Activated CD8-positive, alpha-beta memory T cell treated with anti-CD3 and anti-CD28 coated beads, Interleukin-2, amount 10 ng/mL, durations not matched to agents 7 days and 5 days (primary cell): Measurements from ENCODE around the gene ITPA. TPM values are rescaled to one million over a fixed set of nuclear protein-coding genes. Genes with fewer than 3 reads are reported as not detected.
A peak's percentile ranks its signal among the peaks of the same experiment; 100 is the strongest.

ENCODE experiments used
- ATAC-seq: fragments of 150-1000 bp; cut with Tn5 transposase; one replicate; pipeline ENCODE4 v1.10.0; 2021; ENCODE audit warnings: moderate library complexity
- CTCF ChIA-PET: fragments of 350-600 bp; sonication (Branson Sonifier 250); formaldehyde crosslinking; loops from one replicate; lab custom pipeline; 2021; ENCODE audit warnings: antibody characterized with exemption; lab: Charles Lee
- DNase-seq: peaks from one replicate; pipeline ENCODE4 v3.0.0-alpha.2; 2020
- H3K27ac Mint-ChIP-seq: one replicate; pipeline ENCODE4 v1.8.0; 2021; ENCODE audit warnings: mild to moderate bottlenecking, mixed read lengths
- H3K27me3 Mint-ChIP-seq: one replicate; pipeline ENCODE4 v1.8.0; 2021; ENCODE audit warnings: mixed read lengths
- H3K36me3 Mint-ChIP-seq: one replicate; pipeline ENCODE4 v1.8.0; 2021; ENCODE audit warnings: mild to moderate bottlenecking, mixed read lengths
- H3K4me1 Mint-ChIP-seq: one replicate; pipeline ENCODE4 v1.8.0; 2021; ENCODE audit warnings: mixed read lengths
- H3K4me3 Mint-ChIP-seq: one replicate; pipeline ENCODE4 v1.8.0; 2021; ENCODE audit warnings: mild to moderate bottlenecking, moderate library complexity, mixed read lengths
- H3K9me3 Mint-ChIP-seq: one replicate; pipeline ENCODE4 v1.8.0; 2022; ENCODE audit warnings: low read depth, mixed read lengths
- total RNA-seq, 2 experiments: library from RNA; stranded (reverse); gene quantifications; one replicate each; pipeline ENCODE4 v1.2.3, GENCODE V29; 2021

Gene ITPA
- total RNA-seq, 2 experiments from 2014 or later = 51.9 to 71.7 TPM

GRCh38 chr20:3231889-3232588 lies 22.7 kb downstream of the ITPA start:
- DNase-seq (no peak), ATAC-seq (no peak)
- no peak overlapping the region for H3K4me3 Mint-ChIP-seq
- peaks cover 11% of the 10 kb centered on the region for H3K27me3 Mint-ChIP-seq
- H3K9me3 Mint-ChIP-seq = no peaks in the 10 kb centered on the region
- H3K36me3 Mint-ChIP-seq = no peaks in the 10 kb centered on the region
- CTCF ChIA-PET = interaction anchor here (1.0 kb wide), 1 partner anchor 13 kb away, joined by 3 read pairs; no protein-coding TSS in a partner anchor
- no peaks in the 10 kb centered on the region for H3K4me1 Mint-ChIP-seq
- H3K27ac Mint-ChIP-seq = no peak overlapping the region

- Mint-ChIP-seq H3K4me3 (no peak overlapping the region), H3K27me3 (peaks cover 22% of the 10 kb centered on the region), H3K9me3 (no peaks in the 10 kb centered on the region), H3K36me3 (no peaks in the 10 kb centered on the region), H3K4me1 (peaks cover 5% of the 10 kb centered on the region), H3K27ac (no peak overlapping the region)
- no peak for ATAC-seq
- CTCF ChIA-PET = interaction anchor here (1.0 kb wide), 1 partner anchor 14 kb away, joined by 3 read pairs; no protein-coding TSS in a partner anchor
- no peak for DNase-seq
Measured at GRCh38 chr20:3233131-3233990, 24.1 kb downstream of the ITPA start.

DNA sequence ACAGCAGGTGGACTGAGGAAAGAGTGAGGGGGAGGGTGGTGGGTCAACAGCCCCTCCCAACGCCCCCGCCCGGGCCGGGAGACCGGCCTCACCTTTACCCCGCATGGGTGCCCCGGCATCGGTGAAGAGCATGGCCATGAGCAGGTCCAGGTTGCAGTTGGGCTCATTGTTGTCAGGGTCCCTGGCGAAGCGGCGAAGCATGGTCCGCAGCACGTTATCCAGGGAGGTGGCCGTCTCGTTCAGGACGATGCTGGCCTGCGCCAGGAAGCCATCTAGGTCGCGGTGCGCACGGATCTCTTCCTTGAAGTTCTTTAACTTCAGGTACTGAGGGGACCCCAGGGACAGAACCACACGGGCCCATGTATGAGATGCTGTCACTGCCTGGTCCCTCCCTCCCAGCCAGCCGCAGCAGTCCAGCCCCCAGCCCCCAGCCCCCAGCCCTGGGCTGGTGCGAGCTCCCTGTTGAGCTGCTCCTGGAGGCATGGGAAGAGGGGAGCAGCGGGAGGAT lies 24.7 kb downstream of the ITPA start:
- CTCF ChIA-PET = no interaction called here
- ATAC-seq (no peak), DNase-seq (no peak)
- H3K27ac Mint-ChIP-seq = no peak overlapping the region
- H3K27me3 Mint-ChIP-seq = peaks cover 22% of the 10 kb centered on the region
- peaks cover 5% of the 10 kb centered on the region for H3K4me1 Mint-ChIP-seq
- H3K4me3 Mint-ChIP-seq = no peak overlapping the region
- no peaks in the 10 kb centered on the region for H3K36me3 Mint-ChIP-seq
- H3K9me3 Mint-ChIP-seq = no peaks in the 10 kb centered on the region

DNA sequence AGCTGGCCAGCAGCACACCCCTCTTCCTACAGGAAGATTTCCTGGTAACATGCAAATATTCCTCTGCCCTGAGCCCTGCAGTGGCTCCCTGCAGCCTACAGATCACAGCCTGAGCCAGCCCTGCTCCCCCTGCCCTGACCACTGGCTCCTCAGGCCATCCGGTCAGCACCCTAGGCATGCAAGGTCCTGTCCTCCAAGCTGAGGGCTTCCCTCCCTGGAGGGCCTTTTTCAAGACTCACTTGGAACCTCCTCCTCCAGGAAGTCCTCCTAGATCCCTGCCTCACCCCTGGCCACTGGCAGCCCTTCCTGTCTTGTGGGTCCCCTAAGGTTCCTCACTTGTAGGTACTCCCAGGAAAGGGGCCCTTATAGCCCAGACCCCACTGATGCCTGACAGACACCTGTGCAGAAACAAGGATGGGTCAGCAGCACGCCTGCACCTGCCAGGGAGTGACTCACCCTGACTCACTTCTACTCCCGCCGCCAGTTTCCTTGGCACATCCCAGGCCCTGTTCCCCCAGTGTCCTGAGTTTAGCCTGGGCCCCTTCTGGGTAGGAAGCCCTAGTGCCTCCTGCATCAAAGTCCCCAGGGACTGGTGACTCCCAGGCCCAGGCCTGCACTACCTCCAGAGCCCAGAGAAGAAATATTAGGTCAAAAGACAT lies 26.5 kb downstream of the ITPA start:
- CTCF ChIA-PET = interaction anchor here (1.0 kb wide), 1 partner anchor 12 kb away, joined by 3 read pairs; no protein-coding TSS in a partner anchor
- H3K36me3 Mint-ChIP-seq = peaks cover 2% of the 10 kb centered on the region

DNA sequence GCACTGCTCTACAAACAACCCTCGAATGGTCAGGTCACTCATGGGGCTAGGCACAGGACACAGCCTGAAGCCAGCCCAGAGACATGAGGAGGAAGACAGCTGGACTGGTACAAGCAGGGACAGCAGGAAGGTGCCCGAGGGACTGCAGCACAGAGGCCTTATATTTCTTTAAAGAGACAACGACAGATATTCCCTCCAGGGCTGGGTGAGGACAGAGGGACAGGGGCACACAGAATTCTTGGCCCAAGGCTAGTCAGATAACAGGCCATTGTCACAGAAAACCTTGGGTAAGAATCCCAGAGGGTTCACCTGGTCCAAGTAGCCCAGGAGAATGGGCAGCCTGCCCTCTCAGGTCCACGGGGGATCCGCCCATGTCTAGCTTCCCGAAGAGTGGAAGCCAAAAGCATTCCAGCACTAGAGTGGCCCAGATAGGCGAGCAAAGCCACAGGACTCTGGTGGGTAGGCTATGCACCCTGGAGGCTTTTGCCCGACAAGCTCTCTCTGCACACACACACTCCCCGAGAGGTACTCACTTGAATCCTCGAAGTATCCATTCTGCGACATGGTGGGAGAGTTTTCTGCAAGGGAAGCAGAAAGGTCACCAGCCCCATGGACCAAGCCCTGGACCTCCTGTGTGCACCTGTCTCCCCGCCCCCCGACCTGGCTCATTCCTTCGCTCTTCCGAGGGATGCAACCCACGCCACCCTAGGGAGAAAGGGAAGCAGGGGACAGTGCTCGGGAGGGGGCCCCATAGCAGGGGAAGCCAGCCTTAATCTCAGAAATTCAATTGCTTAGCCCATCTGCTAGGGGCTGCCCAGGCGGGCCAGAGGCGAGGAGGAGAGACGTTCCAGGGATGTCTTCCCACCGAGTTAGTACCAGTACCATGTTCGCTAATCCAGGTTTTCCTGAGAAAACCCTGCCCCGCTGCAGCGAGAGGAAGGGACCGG lies 28.0 kb downstream of the ITPA start:
- Mint-ChIP-seq H3K4me3 (peak overlapping the region; percentile 72), H3K36me3 (peaks cover 2% of the 10 kb centered on the region), H3K27ac (no peak overlapping the region), H3K9me3 (no peaks in the 10 kb centered on the region), H3K27me3 (peaks cover 46% of the 10 kb centered on the region), H3K4me1 (peaks cover 13% of the 10 kb centered on the region)
- ATAC-seq = no peak
- no peak for DNase-seq
- CTCF ChIA-PET = interaction anchor here (1.0 kb wide), 1 partner anchor 10 kb away, joined by 3 read pairs; no protein-coding TSS in a partner anchor

More for the DNA sequence above, 26.5 kb downstream of the ITPA start:
- Mint-ChIP-seq H3K9me3 (no peaks in the 10 kb centered on the region), H3K4me1 (peaks cover 13% of the 10 kb centered on the region), H3K27ac (no peak overlapping the region), H3K4me3 (no peak overlapping the region), H3K27me3 (peaks cover 35% of the 10 kb centered on the region)
- DNase-seq (no peak), ATAC-seq (no peak)

GRCh38 chr20:3237958-3238615 lies 28.8 kb downstream of the ITPA start:
- H3K9me3 Mint-ChIP-seq = no peaks in the 10 kb centered on the region
- no peak for DNase-seq
- H3K27me3 Mint-ChIP-seq = peaks cover 49% of the 10 kb centered on the region
- CTCF ChIA-PET = interaction anchor here (1.9 kb wide), 2 partner anchors 19 to 81 kb away, joined by 5 to 8 read pairs; no protein-coding TSS in a partner anchor
- H3K4me1 Mint-ChIP-seq = peaks cover 13% of the 10 kb centered on the region
- peak; percentile 18 for ATAC-seq
- peak overlapping the region; percentile 72 for H3K4me3 Mint-ChIP-seq
- peaks cover 2% of the 10 kb centered on the region for H3K36me3 Mint-ChIP-seq
- no peak overlapping the region for H3K27ac Mint-ChIP-seq

GRCh38 chr20:3238616-3239025 lies 29.3 kb downstream of the ITPA start:
- no peaks in the 10 kb centered on the region for H3K9me3 Mint-ChIP-seq
- CTCF ChIA-PET = interaction anchor here (0.8 to 2.4 kb wide), 4 partner anchors 9 to 112 kb away, joined by 3 to 8 read pairs (median 6); no protein-coding TSS in a partner anchor
- ATAC-seq (peak; percentile 73), DNase-seq (peak; percentile 81)
- no peak overlapping the region for H3K27ac Mint-ChIP-seq
- H3K4me3 Mint-ChIP-seq = peak overlapping the region; percentile 72
- peaks cover 2% of the 10 kb centered on the region for H3K36me3 Mint-ChIP-seq
- peaks cover 13% of the 10 kb centered on the region for H3K4me1 Mint-ChIP-seq
- H3K27me3 Mint-ChIP-seq = peaks cover 49% of the 10 kb centered on the region

GRCh38 chr20:3239026-3239866 lies 29.9 kb downstream of the ITPA start, which contains the start of gene SLC4A11:
Gene SLC4A11 (minus strand): TSS chr20:3239190. CDS start chr20:3239137, 53 bp downstream.
- peak; percentile 72 for ATAC-seq
- DNase-seq = peak; percentile 60
- CTCF ChIA-PET = interaction anchor here (0.8 to 2.4 kb wide), 5 partner anchors 9 to 112 kb away, joined by 3 to 8 read pairs (median 5); no protein-coding TSS in a partner anchor
- H3K9me3 Mint-ChIP-seq = no peaks in the 10 kb centered on the region
- H3K36me3 Mint-ChIP-seq = peaks cover 2% of the 10 kb centered on the region
- H3K4me3 Mint-ChIP-seq = peak within 1 kb of the TSS; percentile 90
- peaks cover 50% of the 10 kb centered on the region for H3K27me3 Mint-ChIP-seq
- peak within 1 kb of the TSS; percentile 4 for H3K27ac Mint-ChIP-seq
- H3K4me1 Mint-ChIP-seq = peaks cover 13% of the 10 kb centered on the region

DNA sequence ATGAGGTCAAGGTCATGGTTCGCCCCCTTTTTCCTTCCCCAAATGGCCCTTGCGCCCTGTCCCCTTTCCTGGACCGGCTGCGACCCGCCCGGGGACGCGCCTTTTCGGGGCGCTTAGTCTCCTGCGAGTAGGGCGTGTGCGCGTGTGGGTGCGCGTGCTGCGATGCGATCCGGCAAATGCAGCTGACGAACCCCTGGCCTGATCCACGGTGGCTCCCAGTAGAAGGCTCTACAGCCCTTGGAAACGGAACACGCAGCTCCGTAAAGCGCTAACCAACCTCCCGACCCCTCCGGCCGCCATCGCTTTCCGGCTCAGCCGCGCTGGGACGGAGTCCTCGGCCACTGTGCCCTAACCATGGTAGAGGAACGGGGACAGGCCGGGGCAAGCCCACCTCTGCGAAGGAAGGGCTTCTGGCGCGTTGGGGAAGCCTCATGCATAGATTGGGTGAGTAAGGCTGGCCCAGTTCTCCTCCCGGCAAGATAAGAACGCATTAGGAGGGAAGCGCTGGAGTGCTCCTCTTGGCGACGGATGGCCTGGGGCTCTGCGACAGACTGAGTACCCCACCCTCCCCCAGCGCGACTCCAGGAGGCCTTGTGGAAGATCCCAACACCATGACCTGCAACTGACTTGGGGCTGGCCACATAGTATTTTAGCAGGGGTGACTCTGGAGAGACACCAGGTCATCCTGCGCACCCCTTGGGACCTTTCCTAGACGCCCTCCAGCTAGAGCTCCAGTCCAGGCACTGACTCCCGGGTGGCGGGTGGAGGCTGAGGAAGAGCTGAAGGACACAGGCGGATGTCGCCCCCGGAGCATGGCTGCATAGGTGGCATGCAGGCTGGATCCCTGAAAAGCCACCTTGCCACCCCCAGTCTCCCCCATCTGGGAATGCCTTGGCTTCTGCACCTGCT lies 30.8 kb downstream of the ITPA start:
- no peak for DNase-seq
- Mint-ChIP-seq H3K27ac (peak overlapping the region; percentile 4), H3K36me3 (peaks cover 2% of the 10 kb centered on the region), H3K4me1 (peaks cover 13% of the 10 kb centered on the region), H3K4me3 (peak overlapping the region; percentile 90), H3K27me3 (peaks cover 57% of the 10 kb centered on the region), H3K9me3 (no peaks in the 10 kb centered on the region)
- CTCF ChIA-PET = interaction anchor here (1.3 to 2.4 kb wide), 4 partner anchors 8 to 83 kb away, joined by 3 to 8 read pairs (median 6); no protein-coding TSS in a partner anchor
- ATAC-seq = peak; percentile 13

DNA sequence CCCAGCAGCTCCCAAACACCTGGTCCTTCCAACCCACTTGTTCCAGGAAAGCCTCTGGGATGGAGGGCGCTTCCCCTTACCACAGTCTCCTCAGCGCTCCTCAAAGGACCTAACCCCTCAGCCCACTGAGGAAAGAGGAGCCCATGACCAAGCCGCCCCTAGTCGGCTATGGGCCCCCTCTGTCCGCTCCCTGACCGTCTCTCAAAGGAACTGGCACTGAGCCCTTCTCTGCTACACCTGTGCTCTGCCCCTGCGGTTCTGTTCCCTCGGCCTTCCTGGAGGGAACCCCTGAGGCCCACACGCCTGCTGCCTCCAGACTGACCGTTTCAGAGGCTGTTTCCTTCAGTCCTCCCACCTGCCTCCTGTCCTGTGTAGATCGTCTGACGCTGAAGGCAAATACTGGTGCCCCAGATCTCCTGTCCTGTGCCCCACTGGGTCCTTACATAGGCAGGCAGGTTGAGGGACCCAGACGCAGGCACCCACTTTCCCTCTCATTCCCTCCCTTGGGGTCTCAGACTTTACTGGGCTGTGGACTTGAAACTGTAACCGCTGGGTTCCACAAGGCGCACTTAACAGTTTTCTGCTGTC lies 31.6 kb downstream of the ITPA start:
- H3K4me1 Mint-ChIP-seq = peaks cover 13% of the 10 kb centered on the region
- peaks cover 2% of the 10 kb centered on the region for H3K36me3 Mint-ChIP-seq
- no peaks in the 10 kb centered on the region for H3K9me3 Mint-ChIP-seq
- H3K4me3 Mint-ChIP-seq = peak overlapping the region; percentile 90
- CTCF ChIA-PET = interaction anchor here (2.4 kb wide), 1 partner anchor 7 kb away, joined by 7 read pairs; no protein-coding TSS in a partner anchor
- no peak overlapping the region for H3K27ac Mint-ChIP-seq
- H3K27me3 Mint-ChIP-seq = peaks cover 61% of the 10 kb centered on the region
- DNase-seq (no peak), ATAC-seq (no peak)
